ENCODE measurements around the gene PCGF3.
A peak's percentile ranks its signal among the peaks of the same experiment; 100 is the strongest.

Gene PCGF3

DNA sequence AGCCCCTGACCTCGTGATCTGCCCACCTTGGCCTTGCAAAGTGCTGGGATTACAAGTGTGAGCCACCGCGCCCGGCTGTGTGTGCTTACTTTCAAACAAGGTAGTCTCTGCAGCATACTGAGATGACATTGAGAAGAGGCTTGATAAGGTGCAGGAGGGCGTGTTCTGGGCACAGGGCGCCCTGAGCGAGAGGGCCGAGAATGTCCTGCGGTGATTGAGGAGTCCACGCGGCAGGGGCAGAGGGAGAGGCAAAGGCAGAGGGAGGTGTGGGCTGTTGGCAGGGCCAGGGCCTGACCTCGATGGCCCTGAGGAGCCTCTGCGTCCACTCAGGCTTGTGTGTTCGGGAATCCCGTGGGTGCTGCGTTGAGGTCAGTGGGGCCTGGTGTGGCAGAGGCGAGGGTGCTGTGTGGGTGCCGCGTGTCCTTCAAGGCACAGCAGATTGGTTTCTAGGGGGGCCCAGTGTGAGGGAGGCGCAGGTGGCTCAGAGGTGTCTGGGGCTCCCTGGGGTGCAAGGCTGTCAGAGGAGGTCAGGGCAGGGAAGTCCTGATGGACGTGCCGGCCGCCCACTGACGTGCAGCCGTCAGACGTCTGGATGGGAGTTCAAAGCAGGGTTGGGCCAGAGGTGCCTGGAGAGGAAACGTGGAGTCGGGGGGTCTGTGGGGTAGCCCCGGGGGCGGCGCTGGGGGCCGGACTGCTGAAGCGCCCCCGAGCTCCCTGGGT lies 12.1 kb downstream of the PCGF3 start:
- H3K9me3 Mint-ChIP-seq: no peaks in the 10 kb centered on the region
- peak overlapping the region; percentile 99 for H3K27ac Mint-ChIP-seq
- no peaks in the 10 kb centered on the region for H3K27me3 Mint-ChIP-seq (ENCODE audit: low read depth, poor library complexity)
- H3K4me1 Mint-ChIP-seq: peaks cover 13% of the 10 kb centered on the region
- H3K4me3 Mint-ChIP-seq: no peak overlapping the region
- TF ChIP-seq, protein P1, sequence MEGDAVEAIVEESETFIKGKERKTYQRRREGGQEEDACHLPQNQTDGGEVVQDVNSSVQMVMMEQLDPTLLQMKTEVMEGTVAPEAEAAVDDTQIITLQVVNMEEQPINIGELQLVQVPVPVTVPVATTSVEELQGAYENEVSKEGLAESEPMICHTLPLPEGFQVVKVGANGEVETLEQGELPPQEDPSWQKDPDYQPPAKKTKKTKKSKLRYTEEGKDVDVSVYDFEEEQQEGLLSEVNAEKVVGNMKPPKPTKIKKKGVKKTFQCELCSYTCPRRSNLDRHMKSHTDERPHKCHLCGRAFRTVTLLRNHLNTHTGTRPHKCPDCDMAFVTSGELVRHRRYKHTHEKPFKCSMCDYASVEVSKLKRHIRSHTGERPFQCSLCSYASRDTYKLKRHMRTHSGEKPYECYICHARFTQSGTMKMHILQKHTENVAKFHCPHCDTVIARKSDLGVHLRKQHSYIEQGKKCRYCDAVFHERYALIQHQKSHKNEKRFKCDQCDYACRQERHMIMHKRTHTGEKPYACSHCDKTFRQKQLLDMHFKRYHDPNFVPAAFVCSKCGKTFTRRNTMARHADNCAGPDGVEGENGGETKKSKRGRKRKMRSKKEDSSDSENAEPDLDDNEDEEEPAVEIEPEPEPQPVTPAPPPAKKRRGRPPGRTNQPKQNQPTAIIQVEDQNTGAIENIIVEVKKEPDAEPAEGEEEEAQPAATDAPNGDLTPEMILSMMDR (IDR thresholded peaks at IDR 0.05): no peak
- DNase-seq: no peak
- peaks cover 55% of the 10 kb centered on the region for H3K36me3 Mint-ChIP-seq (ENCODE audit: low read depth)

DNA sequence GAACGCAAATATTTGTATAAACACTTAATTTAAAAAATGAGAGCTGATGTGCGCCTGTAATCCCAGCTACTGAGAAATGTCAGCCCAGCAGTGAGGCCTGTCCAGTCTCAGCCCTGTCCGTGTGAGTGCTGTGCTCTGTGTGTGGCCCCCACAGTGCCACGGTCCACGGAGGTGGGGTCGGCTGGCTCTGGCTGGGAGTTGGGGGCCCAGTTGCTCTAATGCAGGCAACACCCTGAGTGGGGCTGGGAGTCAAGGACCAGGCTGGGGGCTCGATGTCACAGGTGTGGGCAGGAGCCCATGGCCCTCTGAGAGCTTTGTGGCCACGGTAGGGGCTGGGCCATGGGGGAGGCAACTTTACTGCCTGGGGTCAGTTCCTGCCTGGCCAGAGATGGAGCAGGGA lies 12.8 kb downstream of the PCGF3 start:
- Mint-ChIP-seq H3K36me3 (ENCODE audit: low read depth) (peaks cover 62% of the 10 kb centered on the region), H3K4me3 (no peak overlapping the region), H3K27me3 (ENCODE audit: low read depth, poor library complexity) (no peaks in the 10 kb centered on the region), H3K27ac (peak overlapping the region; percentile 48), H3K9me3 (no peaks in the 10 kb centered on the region), H3K4me1 (peaks cover 13% of the 10 kb centered on the region)
- DNase-seq: no peak
- TF ChIP-seq, protein P1 (IDR thresholded peaks at IDR 0.05): no peak

DNA sequence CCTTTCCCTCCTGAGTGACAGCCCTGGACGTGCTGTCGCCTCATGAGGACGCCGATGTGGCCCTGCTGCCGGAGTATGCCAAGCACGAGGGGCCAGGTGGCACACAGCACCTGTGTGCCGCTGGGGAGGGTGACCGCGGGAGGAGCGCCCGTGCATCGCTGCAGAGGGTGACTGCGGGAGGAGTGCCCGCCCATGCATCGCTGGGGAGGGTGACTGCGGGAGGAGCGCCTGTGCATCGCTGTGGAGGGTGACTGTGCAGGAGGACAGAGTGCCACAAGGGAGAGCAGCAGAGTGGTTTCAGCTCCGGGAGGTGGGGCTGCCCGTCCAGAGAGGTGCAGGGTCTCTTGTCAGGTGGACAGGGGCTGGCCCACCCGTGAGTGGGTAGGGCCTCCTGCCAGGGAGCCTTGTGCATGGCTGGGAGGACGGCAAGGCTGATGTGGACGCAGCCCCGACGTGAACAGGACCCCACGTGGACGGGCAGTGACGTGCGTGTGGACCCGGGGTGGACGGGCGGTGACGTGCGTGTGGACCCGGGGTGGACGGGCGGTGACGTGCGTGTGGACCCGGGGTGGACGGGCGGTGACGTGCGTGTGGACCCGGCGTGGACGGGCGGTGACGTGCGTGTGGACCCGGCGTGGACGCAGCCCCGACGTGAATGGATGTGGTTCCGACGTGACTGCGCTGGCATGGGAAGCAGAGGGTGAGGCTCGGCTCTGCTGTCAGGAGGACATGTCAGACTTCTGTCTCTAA lies 14.7 kb downstream of the PCGF3 start:
- Mint-ChIP-seq H3K9me3 (no peaks in the 10 kb centered on the region), H3K4me1 (peaks cover 18% of the 10 kb centered on the region), H3K4me3 (no peak overlapping the region), H3K27ac (peak overlapping the region; percentile 72), H3K27me3 (ENCODE audit: low read depth, poor library complexity) (no peaks in the 10 kb centered on the region), H3K36me3 (ENCODE audit: low read depth) (peaks cover 62% of the 10 kb centered on the region)
- DNase-seq: no peak
- TF ChIP-seq, protein P1 (IDR thresholded peaks at IDR 0.05): no peak

DNA sequence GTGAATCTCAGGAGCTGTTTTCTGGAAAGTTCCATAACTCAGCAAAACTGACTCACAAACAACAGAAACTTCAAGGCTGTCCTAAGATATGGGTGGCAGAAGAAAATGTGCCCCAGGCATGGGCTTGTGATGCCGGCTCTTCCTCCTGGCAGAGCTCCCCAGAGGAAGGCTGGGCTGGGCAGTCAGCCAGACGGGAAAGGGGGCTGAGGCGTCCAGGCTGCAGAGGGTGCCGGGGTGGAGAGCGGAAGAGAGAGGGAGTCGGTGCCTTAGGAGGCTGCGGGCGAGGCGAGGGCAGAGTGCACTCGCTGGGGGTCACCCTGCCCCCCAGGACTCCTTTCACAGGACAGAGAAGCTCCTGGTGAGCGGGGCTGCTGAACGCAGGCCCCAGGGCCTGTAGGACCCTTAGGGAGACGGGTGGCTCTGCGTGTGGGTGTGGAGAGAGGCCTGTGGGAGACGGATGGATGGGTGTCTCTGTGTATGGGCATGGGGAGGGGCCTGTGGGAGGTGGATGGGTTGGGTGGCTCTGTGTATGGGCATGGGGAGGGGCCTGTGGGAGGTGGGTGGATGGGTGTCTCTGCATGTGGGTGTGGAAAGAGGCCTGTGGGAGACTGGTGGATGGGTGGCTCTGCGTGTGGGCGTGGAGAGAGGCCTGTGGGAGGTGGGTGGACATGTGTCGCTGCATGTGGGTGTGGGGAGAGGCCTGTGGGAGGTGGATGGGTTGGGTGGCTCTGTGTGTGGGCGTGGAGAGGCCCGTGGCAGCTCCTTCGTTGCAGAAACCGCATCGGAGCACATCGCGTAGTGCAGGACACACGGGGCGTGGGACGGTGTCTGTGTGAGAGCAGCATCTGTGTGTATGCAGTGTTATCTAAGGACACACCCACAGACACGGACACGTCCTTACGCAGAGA lies 15.9 kb downstream of the PCGF3 start:
- TF ChIP-seq, protein P1 (IDR thresholded peaks at IDR 0.05): no peak
- Mint-ChIP-seq H3K27me3 (ENCODE audit: low read depth, poor library complexity) (no peaks in the 10 kb centered on the region), H3K27ac (peak overlapping the region; percentile 81), H3K4me1 (peaks cover 22% of the 10 kb centered on the region), H3K36me3 (ENCODE audit: low read depth) (peaks cover 64% of the 10 kb centered on the region), H3K9me3 (no peaks in the 10 kb centered on the region), H3K4me3 (no peak overlapping the region)
- DNase-seq: no peak

DNA sequence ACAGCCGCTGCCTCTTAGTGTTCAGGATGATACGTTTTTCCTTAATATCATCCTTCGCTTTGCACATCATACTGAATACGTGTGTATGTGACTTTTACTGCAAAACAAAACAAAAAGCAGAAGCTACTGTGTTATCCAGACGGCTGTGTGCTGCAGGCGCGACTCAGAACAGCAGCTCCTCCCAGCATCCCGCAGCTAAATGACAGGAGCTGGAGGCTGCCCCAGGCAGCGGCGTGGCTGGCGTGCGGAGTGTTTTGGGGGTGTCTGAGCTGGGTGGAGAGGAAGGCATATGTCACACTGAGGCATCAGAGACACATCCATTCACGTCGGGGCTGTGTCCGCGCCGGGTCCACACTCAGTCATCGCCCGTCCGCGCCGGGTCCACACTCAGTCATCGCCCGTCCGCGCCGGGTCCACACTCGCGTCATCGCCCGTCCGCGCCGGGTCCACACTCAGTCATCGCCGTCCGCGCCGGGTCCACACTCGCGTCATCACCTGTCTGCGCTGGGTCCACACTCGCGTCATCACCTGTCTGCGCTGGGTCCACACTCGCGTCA lies 16.6 kb downstream of the PCGF3 start:
- DNase-seq: no peak
- peaks cover 30% of the 10 kb centered on the region for H3K4me1 Mint-ChIP-seq
- no peaks in the 10 kb centered on the region for H3K9me3 Mint-ChIP-seq
- TF ChIP-seq, protein P1 (IDR thresholded peaks at IDR 0.05): no peak
- peaks cover 65% of the 10 kb centered on the region for H3K36me3 Mint-ChIP-seq (ENCODE audit: low read depth)
- H3K4me3 Mint-ChIP-seq: no peak overlapping the region
- H3K27me3 Mint-ChIP-seq (ENCODE audit: low read depth, poor library complexity): no peaks in the 10 kb centered on the region
- peak overlapping the region; percentile 81 for H3K27ac Mint-ChIP-seq

All from nephron progenitor cell (in vitro differentiated cells).